ENCODE measurements around the gene TMEM212. TPM values are rescaled to one million over a fixed set of nuclear protein-coding genes. Genes with fewer than 3 reads are reported as not detected.

Gene TMEM212
- total and polyA plus RNA-seq, 9 of the 15 experiments (the other 6 are each of a cell fraction or from before 2014, with no cell fraction given) = not detected

DNA sequence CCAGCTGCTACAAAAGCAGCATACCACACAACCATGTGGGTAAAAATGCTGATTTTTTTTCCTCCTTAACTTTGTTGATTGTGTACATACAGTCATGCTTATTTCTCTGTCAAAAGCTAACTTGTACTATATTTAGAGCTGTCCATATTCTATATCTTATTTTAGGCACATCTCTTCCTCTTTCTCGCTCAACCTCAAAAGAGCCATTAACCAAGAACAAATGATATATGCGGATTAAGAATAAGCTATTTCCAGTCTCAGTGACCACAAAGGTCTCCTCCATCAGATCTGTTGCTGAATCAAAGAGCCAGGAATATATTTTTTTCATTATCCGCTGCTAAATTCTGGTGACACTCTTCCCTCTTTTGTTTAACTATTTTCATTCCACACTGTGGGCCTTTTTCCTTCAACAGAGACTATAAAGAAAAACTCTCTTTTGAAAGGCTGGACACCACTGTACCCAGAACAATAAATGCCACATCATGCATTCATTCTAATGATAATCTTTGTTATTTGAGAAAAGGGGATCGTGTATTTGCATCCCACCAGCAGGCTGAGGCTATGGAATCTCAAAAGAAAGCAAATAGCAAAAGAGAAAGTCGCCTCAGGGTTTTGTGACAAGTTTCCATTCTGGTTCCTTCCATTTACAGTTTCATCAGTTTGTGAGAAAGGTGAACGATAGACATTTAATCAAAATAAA lies 8.0 kb downstream of the TMEM212 start:
- TF ChIP-seq SPI1 (IDR thresholded peaks at IDR 0.05; ENCODE audit: borderline replicate concordance, low read depth, low read length) = 0 out of 2 replicates have a peak, but pooled peaks have one; percentile 15
- no peak for TF ChIP-seq ZNF764 (CRISPR knock-in tag; IDR thresholded peaks at IDR 0.05; ENCODE audit: low read depth)
- 0 out of 2 replicates have a peak, but pooled peaks have one; percentile 61 for TF ChIP-seq MEF2D (tag; conservative IDR thresholded peaks at IDR 0.05; ENCODE audit: low read depth)
- no peak for TF ChIP-seq NR2C1 (IDR thresholded peaks at IDR 0.05)
- no peak for TF ChIP-seq NR2C1 (tag; IDR thresholded peaks at IDR 0.05)
- no peak for TF ChIP-seq ZNF174 (CRISPR knock-in tag; IDR thresholded peaks at IDR 0.05)
- TF ChIP-seq CHD1 (IDR thresholded peaks at IDR 0.05; ENCODE audit: low read length) = no peak
- peak in 1 of 2 experiments; percentile 24; a peak in 1 of 4 replicates for TF ChIP-seq TBL1XR1 (IDR thresholded peaks at IDR 0.05; ENCODE audit: low read length in 2 of 2)
- TF ChIP-seq BDP1 (IDR thresholded peaks at IDR 0.05; ENCODE audit: insufficient read depth, insufficient read length) = no peak
- no peak for TF ChIP-seq PHF20 (IDR thresholded peaks at IDR 0.05; ENCODE audit: partially characterized antibody)
- TF ChIP-seq ZSCAN29 (IDR thresholded peaks at IDR 0.05) = no peak
- no peak for TF ChIP-seq HNRNPLL (IDR thresholded peaks at IDR 0.05; ENCODE audit: low read depth, low read length, poor library complexity, severe bottlenecking)
- no peak for TF ChIP-seq KDM4B (IDR thresholded peaks at IDR 0.05; ENCODE audit: borderline replicate concordance in 2 of 2, low read depth in 1 of 2)
- TF ChIP-seq ZC3H4 (CRISPR knock-in tag; IDR thresholded peaks at IDR 0.05; ENCODE audit: borderline replicate concordance) = no peak
- peak; percentile 24 for TF ChIP-seq MEIS2 (IDR thresholded peaks at IDR 0.05; ENCODE audit: partially characterized antibody)
- TF ChIP-seq ZNF551 (CRISPR knock-in tag; IDR thresholded peaks at IDR 0.05) = no peak
- no peak for TF ChIP-seq PPARD (CRISPR knock-in tag; IDR thresholded peaks at IDR 0.05)
- TF ChIP-seq NFYB (IDR thresholded peaks at IDR 0.05; ENCODE audit: extremely low read depth, insufficient read length) = no peak
- no peak for TF ChIP-seq CHD4 (IDR thresholded peaks at IDR 0.05; ENCODE audit: insufficient read depth, insufficient replicate concordance, low read depth, low read length, poor library complexity, severe bottlenecking)
- Histone ChIP-seq H3K4me1 (replicated peaks in 1 of 2; ENCODE audit: control insufficient read depth in 2 of 2, insufficient read depth in 2 of 2, low read length in 2 of 2) (peaks cover 6% of the 10 kb centered on the region in 2 experiments; a peak in 3 of 5 replicates), H3K27me3 (ENCODE audit: control insufficient read depth in 2 of 2, insufficient read depth in 2 of 2, low read length in 2 of 2) (no peaks in the 10 kb centered on the region; a peak in 1 of 5 replicates), H3K27ac (ENCODE audit: extremely low read depth, low read depth, low read length) (no peak overlapping the region), H3K9ac (ENCODE audit: insufficient read depth in 1 of 2, low read depth in 2 of 2, low read length in 2 of 2) (no peak overlapping the region), H3K4me2 (ENCODE audit: insufficient read depth, low read length) (no peak overlapping the region), H3K9me1 (ENCODE audit: control insufficient read depth, insufficient read depth, low read length) (no peaks in the 10 kb centered on the region), H2AFZ (ENCODE audit: low read depth, low read length) (no peak overlapping the region), H4K20me1 (replicated peaks; ENCODE audit: control insufficient read depth, insufficient read depth, low read length) (no peaks in the 10 kb centered on the region), H3K79me2 (ENCODE audit: control insufficient read depth, insufficient read depth, low read length) (no peaks in the 10 kb centered on the region), H3K9me3 (replicated peaks; ENCODE audit: control insufficient read depth, insufficient read depth, low read depth, low read length) (peaks cover 5% of the 10 kb centered on the region), H3K4me3 (no peak overlapping the region), H3K36me3 (ENCODE audit: control insufficient read depth, insufficient read depth, low read length) (no peaks in the 10 kb centered on the region)
- DNase-seq (ENCODE audit: extremely low read depth in 1 of 4, low spot score in 3 of 4) (no peak), FAIRE-seq (no peak), ATAC-seq (no peak)
- BruUV-seq (replicated peaks) = no TSS peak
- ChIA-PET CTCF (ENCODE audit: low intra/inter-chr PET ratio) (no interaction called here), POLR2A (no interaction called here)
- in situ Hi-C loops (cut with MboI) = no loop called here
- 24% methylated on average over 6 of the region's 6 CpGs for WGBS (ENCODE audit: insufficient coverage, low coverage, missing lambda C conversion rate)
- intact Hi-C loops (cut with micrococcal nuclease) = no loop called here
